HUDEP-2 (cell line): ENCODE results near the gene LIN54.

ENCODE experiments used
- DNase-seq, 76 experiments: peaks; one replicate each; lab custom pipeline; 2025; ENCODE audit not compliant: unreplicated experiment in 76 of 76; lab: John Stamatoyannopoulos, UW

The LIN54 gene

DNA sequence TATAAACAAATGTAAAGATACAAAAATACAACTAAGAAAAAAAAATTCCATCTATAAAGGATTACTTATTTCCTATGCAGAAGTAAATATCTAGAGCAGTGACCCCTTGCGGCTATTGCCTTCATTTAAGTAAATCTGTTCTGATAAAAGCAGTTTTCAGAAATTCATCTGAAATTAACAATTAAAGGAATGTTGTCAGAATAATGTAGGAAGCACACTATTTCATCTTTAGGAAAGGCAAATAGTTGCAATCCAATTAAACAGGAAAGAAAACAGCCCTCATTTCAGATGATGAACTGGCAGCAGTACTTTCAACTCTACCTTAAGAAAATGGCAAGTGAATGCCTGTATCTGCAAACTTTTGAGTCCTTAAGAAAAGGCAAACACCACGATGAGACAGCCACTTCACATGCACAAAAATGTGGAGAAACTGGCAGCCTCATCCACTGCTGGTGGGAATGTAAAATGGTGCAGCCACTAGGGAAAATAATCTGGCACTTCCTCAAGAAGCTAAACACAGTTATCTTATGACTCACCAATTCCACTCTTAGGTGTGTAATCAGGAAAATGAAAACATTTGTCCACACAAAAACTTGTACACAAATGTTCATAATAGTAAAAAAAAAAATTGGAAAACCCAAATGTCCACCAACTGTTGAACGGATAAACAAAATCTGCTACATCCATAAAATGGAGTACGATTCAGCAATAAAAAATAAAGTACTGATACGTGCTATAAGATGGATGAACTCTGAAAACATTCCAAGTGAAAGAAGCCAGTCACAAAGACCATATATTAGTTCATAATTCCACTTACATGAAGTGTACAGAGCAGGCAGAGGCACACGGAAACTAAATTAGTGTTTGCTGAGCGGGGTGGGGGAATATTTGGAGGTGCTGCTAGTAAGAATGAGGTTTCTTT, 112.0 kb downstream of the LIN54 start:
- peak in 8 of 76 experiments; percentile 1 to 26 (median 4) for DNase-seq

DNA sequence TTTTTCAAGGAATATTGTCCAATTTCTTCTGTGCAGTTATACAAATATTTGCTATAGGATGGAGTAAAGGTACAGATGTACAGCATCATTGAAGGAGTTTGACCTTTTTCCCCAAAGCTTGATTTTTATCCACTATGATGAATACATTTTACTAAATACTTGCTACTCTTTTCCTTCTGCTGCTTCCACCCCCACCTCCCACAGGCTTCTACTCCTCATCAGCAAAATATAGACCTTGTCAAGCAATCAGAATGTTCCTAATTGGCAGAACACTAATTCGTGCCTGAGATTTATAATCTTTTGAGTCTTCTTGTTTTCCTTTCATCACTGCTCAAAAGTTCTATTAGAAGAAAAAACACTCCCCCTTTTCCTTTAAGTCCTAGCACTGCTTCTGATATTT, 113.9 kb downstream of the LIN54 start:
- no peak for DNase-seq

GRCh38 chr4:82893942-82894341, 116.7 kb downstream of the LIN54 start:
- DNase-seq, result no peak

DNA sequence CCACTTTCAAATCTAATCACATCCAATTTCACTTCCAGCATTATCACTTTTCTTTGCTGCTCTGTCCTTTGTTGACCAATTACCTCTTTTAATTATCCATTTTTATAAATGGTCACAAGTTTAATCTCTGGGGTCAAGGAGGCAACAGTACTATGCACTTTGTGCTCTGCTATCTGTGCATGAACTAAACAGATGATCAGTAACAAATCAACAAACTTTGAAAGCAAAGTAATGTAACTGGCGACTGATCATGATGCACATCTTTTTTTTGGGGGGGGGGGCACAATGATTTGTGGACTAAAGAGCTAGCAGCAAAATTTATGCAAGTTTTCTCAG, 118.2 kb downstream of the LIN54 start:
- DNase-seq, result no peak

GRCh38 chr4:82891707-82892466, 118.7 kb downstream of the LIN54 start:
- DNase-seq, result peak in 2 of 76 experiments; percentile 3 to 11

GRCh38 chr4:82890901-82891706, 119.5 kb downstream of the LIN54 start, which contains the start of gene SEC31A:
Gene SEC31A, minus strand, starts transcription at chr4:82891153. Its CDS starts 9,217 bp downstream, at chr4:82881936.
- peak in 74 of 76 experiments; percentile 54 to 96 (median 90) for DNase-seq

DNA sequence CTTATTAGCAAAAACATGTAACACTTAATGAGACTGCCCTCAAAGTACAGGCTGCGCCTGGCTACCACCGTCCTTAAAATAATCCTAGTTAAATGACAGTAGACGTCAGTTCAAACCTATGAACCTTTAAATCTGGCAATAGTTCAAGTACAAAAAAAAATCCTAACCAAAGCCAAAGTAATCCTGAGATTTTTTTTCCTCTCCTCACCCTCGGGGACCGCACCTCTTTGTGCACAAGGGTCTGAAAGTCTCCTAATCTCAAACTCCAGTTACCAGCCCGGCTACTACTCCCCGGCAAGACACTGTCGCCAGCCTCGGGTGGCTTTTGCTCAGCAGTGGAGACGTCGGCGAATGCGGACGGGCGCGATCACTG, 120.1 kb downstream of the LIN54 start:
- peak in 8 of 76 experiments; percentile 23 to 66 (median 52) for DNase-seq

- no peak for DNase-seq
Measured at GRCh38 chr4:82889287-82889686, 121.3 kb downstream of the LIN54 start.

DNA sequence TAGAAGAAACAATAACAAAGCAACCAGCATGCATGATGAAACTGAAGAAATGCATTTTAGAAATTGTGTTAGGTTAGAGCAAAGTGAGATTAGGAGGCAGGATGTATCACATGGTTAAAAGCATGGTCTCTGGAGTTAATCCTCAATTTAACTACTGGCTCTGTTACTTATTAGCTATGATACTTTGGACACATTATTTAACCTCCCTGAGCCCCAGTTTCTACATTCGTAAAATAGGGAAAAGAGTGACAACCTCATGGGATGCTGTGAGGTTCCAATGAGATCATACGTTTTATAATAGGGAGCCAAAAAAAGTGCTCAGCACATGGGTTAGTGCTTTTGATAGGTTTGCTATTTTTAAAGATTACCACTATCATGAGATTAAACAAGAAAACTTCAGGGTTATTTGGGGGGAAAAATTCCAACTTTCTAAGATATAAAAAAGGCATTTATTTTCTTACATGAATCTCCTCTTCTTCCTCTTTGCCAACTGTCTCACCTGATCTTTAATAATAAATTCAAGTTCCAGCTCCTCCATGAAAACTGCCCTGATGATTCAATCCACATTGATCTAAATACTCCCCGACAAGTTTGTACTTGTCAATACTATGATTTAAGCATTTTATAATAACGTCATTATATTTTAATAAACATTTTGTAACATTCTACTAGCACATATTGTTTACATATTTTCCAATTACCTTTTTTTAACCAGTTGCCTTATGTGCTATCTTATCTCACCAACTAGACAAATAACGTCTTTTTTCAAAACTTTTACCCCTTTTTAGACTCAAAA, 124.3 kb downstream of the LIN54 start:
- DNase-seq, result peak in 1 of 76 experiments; percentile 5

GRCh38 chr4:82885410-82885809, 125.2 kb downstream of the LIN54 start:
- no peak for DNase-seq
